K562 (cell line): ENCODE measurements around the gene PDE2A. TPM values are rescaled to one million over a fixed set of nuclear protein-coding genes. Genes with fewer than 3 reads are reported as not detected.

Experiments used
- ATAC-seq: fragments of 200-7000 bp; cut with Tn5 transposase; 3 replicates; pipeline ENCODE4 v1.9.1; 2020; ENCODE audit warnings: moderate library complexity
- BruUV-seq: library from RNA; stranded (reverse); fragments of 400-500 nt; replicated peaks from 2 replicates; lab custom pipeline; 2021; lab: Mats Ljungman, UMichigan
- CTCF ChIA-PET: fragments of 300-600 bp; formaldehyde crosslinking; extraction: SDS; loops from one replicate; lab custom pipeline; 2021; ENCODE audit warnings: low intra/inter-chr PET ratio; lab: Yijun Ruan, JAX
- POLR2A ChIA-PET: fragments of 300-600, 350-650 bp; sonication (Branson Sonifier 250); formaldehyde crosslinking; extraction: SDS; loops from one replicate; lab custom pipeline; 2021; ENCODE audit warnings: antibody characterized with exemption, inconsistent platforms; lab: Yijun Ruan, JAX
- DNase-seq, 4 experiments: peaks; one replicate each; pipeline versions ENCODE4 v3.0.0 to v3.0.0-alpha.2; 2011 to 2018; ENCODE audit warnings: low spot score in 3 of 4, mixed read lengths in 3 of 4; ENCODE audit errors: extremely low read depth in 1 of 4
- FAIRE-seq: peaks from 2 replicates; lab custom pipeline; 2011; peaks lifted over from hg19 to GRCh38; lab: Jason Lieb, UNC
- H2AFZ ChIP-seq: 2 replicates; pipeline ENCODE4 v1.6.0; 2011; ENCODE audit warnings: low read depth, low read length, control low read depth, inconsistent platforms
- H3K27ac ChIP-seq: fragments of 200-600 bp; 3 replicates; pipeline ENCODE4 v1.8.0; 2011; ENCODE audit warnings: low read depth, mild to moderate bottlenecking, control low read depth, inconsistent platforms, low read length, moderate library complexity, mixed read lengths; ENCODE audit errors: extremely low read depth
- H3K27me3 ChIP-seq, 2 experiments: fragments of 300-600 bp in 1 of 2; 2 replicates in 1 of 2; 3 replicates in 1 of 2; pipeline versions ENCODE4 v1.6.0 to v1.8.0; 2011; ENCODE audit warnings: inconsistent platforms in 2 of 2, low read length in 2 of 2, mild to moderate bottlenecking in 1 of 2, mixed read lengths in 1 of 2, moderate library complexity in 1 of 2; ENCODE audit not compliant: control insufficient read depth in 2 of 2, insufficient read depth in 2 of 2
- H3K36me3 ChIP-seq: fragments of 300-600 bp; 3 replicates; pipeline ENCODE4 v1.8.0; 2011; ENCODE audit warnings: mild to moderate bottlenecking, low read length, inconsistent platforms; ENCODE audit not compliant: control insufficient read depth, insufficient read depth
- H3K4me1 ChIP-seq, 2 experiments: fragments of 200-600 bp in 1 of 2; replicated peaks in 1 of 2; 2 replicates in 1 of 2; 3 replicates in 1 of 2; pipeline versions ENCODE4 v1.5.1 to v1.8.0; 2011; ENCODE audit warnings: inconsistent platforms in 2 of 2, low read length in 2 of 2, mild to moderate bottlenecking in 1 of 2, mixed read lengths in 1 of 2, moderate library complexity in 1 of 2; ENCODE audit not compliant: control insufficient read depth in 2 of 2, insufficient read depth in 2 of 2
- H3K4me2 ChIP-seq: 2 replicates; pipeline ENCODE4 v1.6.1; 2011; ENCODE audit warnings: low read length, control low read depth, inconsistent platforms, mixed read lengths; ENCODE audit not compliant: insufficient read depth
- H3K4me3 ChIP-seq: fragments of 200-600 bp; sonication (generic), shearing (Covaris generic); 2 replicates; pipeline ENCODE4 v1.5.1; 2016; ENCODE audit warnings: control low read depth, inconsistent platforms
- H3K79me2 ChIP-seq: fragments of 200-600 bp; 3 replicates; pipeline ENCODE4 v1.8.0; 2011; ENCODE audit warnings: low read length, inconsistent platforms; ENCODE audit not compliant: control insufficient read depth, insufficient read depth
- H3K9ac ChIP-seq, 2 experiments: 2 replicates each; pipeline versions ENCODE4 v1.6.0 to v1.6.1; 2011; ENCODE audit warnings: low read depth in 2 of 2, low read length in 2 of 2, control low read depth in 1 of 2, inconsistent platforms in 1 of 2, mild to moderate bottlenecking in 1 of 2, mixed read lengths in 1 of 2; ENCODE audit not compliant: insufficient read depth in 1 of 2
- H3K9me1 ChIP-seq: one replicate; pipeline ENCODE4 v1.6.0; 2011; ENCODE audit warnings: inconsistent platforms, mild to moderate bottlenecking, low read length, moderate library complexity; ENCODE audit not compliant: control insufficient read depth, insufficient read depth
- H3K9me3 ChIP-seq: replicated peaks from 2 replicates; pipeline ENCODE4 v1.5.1; 2011; ENCODE audit warnings: low read depth, low read length, inconsistent platforms; ENCODE audit not compliant: control insufficient read depth, insufficient read depth
- H4K20me1 ChIP-seq: replicated peaks from 2 replicates; pipeline ENCODE4 v1.6.1; 2011; ENCODE audit warnings: low read length, inconsistent platforms, mixed read lengths; ENCODE audit not compliant: control insufficient read depth, insufficient read depth
- E2F3 ChIP-seq: fragments of 250-450 bp; sonication (Bioruptor Pico); IDR thresholded peaks from 2 replicates; pipeline ENCODE4 v1.4.0; 2020; ENCODE audit warnings: mild to moderate bottlenecking
- ESRRA ChIP-seq: fragments of 450-650 bp; IDR thresholded peaks from 2 replicates; pipeline ENCODE4 v1.6.1; 2014; ENCODE audit warnings: low read depth, mild to moderate bottlenecking, moderate library complexity, borderline replicate concordance
- GTF2E2 ChIP-seq: fragments of 200-800 bp; sonication (Bioruptor generic); IDR thresholded peaks from 2 replicates; pipeline ENCODE4 v1.6.1; 2016; ENCODE audit warnings: missing genetic modification characterization, missing compliant biosample characterization
- IRF1 ChIP-seq: sonication (generic); formaldehyde crosslinking; IDR thresholded peaks from 2 replicates; pipeline ENCODE4 v1.8.0; 2022; ENCODE audit warnings: missing genetic modification reagents, mild to moderate bottlenecking, borderline replicate concordance
- KHSRP ChIP-seq: fragments of 450-650 bp; IDR thresholded peaks from 2 replicates; pipeline ENCODE4 v1.6.1; 2017
- MAFK ChIP-seq: IDR thresholded peaks from 2 replicates; pipeline ENCODE4 v1.6.1; 2011; ENCODE audit warnings: low read length, improper control_type of control experiment
- MED1 ChIP-seq: sonication (generic); formaldehyde crosslinking; IDR thresholded peaks from 2 replicates; pipeline ENCODE4 v1.8.1; 2023; ENCODE audit warnings: missing genetic modification reagents, borderline replicate concordance
- SRSF9 ChIP-seq: fragments of 200-400 bp; formaldehyde crosslinking; IDR thresholded peaks from 2 replicates; pipeline ENCODE4 v1.6.1; 2017; ENCODE audit warnings: low read depth, low read length, borderline replicate concordance
- TEAD2 ChIP-seq: fragments of 450-650 bp; IDR thresholded peaks from 2 replicates; pipeline ENCODE4 v1.6.1; 2016; ENCODE audit warnings: missing genetic modification characterization, control low read depth, missing compliant biosample characterization
- ZBTB9 ChIP-seq: fragments of 450-650 bp; formaldehyde crosslinking; IDR thresholded peaks from 2 replicates; pipeline ENCODE4 v1.4.0; 2020; ENCODE audit warnings: mild to moderate bottlenecking, moderate library complexity
- ZNF239 ChIP-seq: fragments of 250-450 bp; sonication (Bioruptor Pico); IDR thresholded peaks from 2 replicates; pipeline ENCODE4 v1.4.0; 2020; ENCODE audit warnings: mild to moderate bottlenecking
- ZNF512 ChIP-seq: IDR thresholded peaks from 2 replicates; pipeline ENCODE4 v1.6.1; 2016; ENCODE audit warnings: missing genetic modification characterization, missing compliant biosample characterization
- ZNF707 ChIP-seq: fragments of 250-450 bp; sonication (Bioruptor Pico); conservative IDR thresholded peaks from 2 replicates; pipeline ENCODE4 v1.8.0; 2022; ENCODE audit warnings: inconsistent platforms, mild to moderate bottlenecking, moderate library complexity
- ZNF740 ChIP-seq, 3 experiments: fragments of 200-800 bp in 1 of 3; sonication (Bioruptor generic) in 1 of 3; sonication (generic) in 1 of 3; formaldehyde crosslinking in 1 of 3; IDR thresholded peaks; 2 replicates each; pipeline versions ENCODE4 v1.6.1 to v1.8.0; 2016 to 2022; ENCODE audit warnings: mild to moderate bottlenecking in 2 of 3, missing compliant biosample characterization in 2 of 3, missing genetic modification characterization in 2 of 3, missing genetic modification reagents in 1 of 3
- ZNF766 ChIP-seq: fragments of 200-800 bp; sonication (Bioruptor generic); conservative IDR thresholded peaks from 2 replicates; pipeline ENCODE4 v1.6.1; 2016; ENCODE audit warnings: missing genetic modification characterization, missing compliant biosample characterization
- ZNF785 ChIP-seq: fragments of 250-450 bp; sonication (Bioruptor Pico); IDR thresholded peaks from 2 replicates; pipeline ENCODE4 v1.4.0; 2020; ENCODE audit warnings: mild to moderate bottlenecking
- WGBS: fragments of 100-300 bp; shearing (Covaris generic); methylation state at CpG from one replicate; pipeline ENCODE4 v1.1.6; 2016; ENCODE audit warnings: low coverage, mixed read lengths; ENCODE audit not compliant: insufficient coverage; ENCODE audit errors: missing lambda C conversion rate; 5-methylcytosine and 5-hydroxymethylcytosine counted together
- in situ Hi-C: fragments of 300-500 bp; cut with MboI; formaldehyde crosslinking; loops from 4 replicates; pipeline ENCODE4 v1.15.0; 2018; ENCODE audit warnings: inconsistent platforms, mixed read lengths
- intact Hi-C: fragments of 100-400 bp; cut with micrococcal nuclease; formaldehyde crosslinking; loops from 2 replicates; pipeline ENCODE4 v1.14.2; 2022
- polyA plus RNA-seq, 8 experiments: library from polyadenylated mRNA; depleted of rRNA in 4 of 8; stranded (reverse) in 5 of 8; unstranded in 3 of 8; fragments of >200 nt; fragmentation: Nextera tagmentation in 2 of 8; fragmentation: Illumina TruSeq in 1 of 8; extraction: Ambion mirVana in 2 of 8; extraction: Trizol in 1 of 8; gene quantifications; 2 replicates each; pipeline versions ENCODE4 v1.2.1 to v1.2.3, GENCODE V29; 2011 to 2014; ENCODE audit warnings: inconsistent platforms in 1 of 8, missing spikeins in 1 of 8
- total RNA-seq, 7 experiments: library from RNA; depleted of rRNA in 6 of 7; stranded (reverse); fragments of >200 nt in 6 of 7; fragmentation: Illumina TruSeq in 2 of 7; extraction: Trizol in 2 of 7; gene quantifications; 2 replicates each; pipeline versions ENCODE4 v1.2.1 to v1.2.3, GENCODE V29; 2011 to 2021; ENCODE audit warnings: low replicate concordance in 1 of 7

PDE2A gene
- total and polyA plus RNA-seq, 9 of the 15 experiments (the other 6 are each of a cell fraction or from before 2014, with no cell fraction given): 0.07 to 15.2 (median 1.6) TPM; not detected in 1

- no TSS peak for BruUV-seq
Observed at GRCh38 chr11:72600557-72600956, 73.7 kb downstream of the PDE2A start.

More at GRCh38 chr11:72600557-72600956, 73.7 kb downstream of the PDE2A start:
- WGBS: 5% methylated on average over 9 of the region's 9 CpGs
- H3K4me1 ChIP-seq: no peaks in the 10 kb centered on the region
- H3K4me2 ChIP-seq: no peak overlapping the region
- H2AFZ ChIP-seq: no peak overlapping the region
- FAIRE-seq (no peak), ATAC-seq (no peak), DNase-seq (no peak)
- H3K9me1 ChIP-seq: peaks cover 5% of the 10 kb centered on the region
- H3K9me3 ChIP-seq: no peaks in the 10 kb centered on the region
- peaks cover 19% of the 10 kb centered on the region for H4K20me1 ChIP-seq
- no peak overlapping the region for H3K4me3 ChIP-seq
- no peak overlapping the region for H3K9ac ChIP-seq
- H3K79me2 ChIP-seq: no peaks in the 10 kb centered on the region
- POLR2A ChIA-PET: interaction anchor here (0.5 kb wide), 2 partner anchors 236 to 441 kb away, joined by 3 read pairs; no protein-coding TSS in a partner anchor
- intact Hi-C loops (no loop called here), in situ Hi-C loops (no loop called here)
- H3K27me3 ChIP-seq: peaks cover 7 to 59% of the 10 kb centered on the region in 2 experiments; a peak in 4 of 5 replicates
- no peaks in the 10 kb centered on the region for H3K36me3 ChIP-seq
- no peak overlapping the region for H3K27ac ChIP-seq
- CTCF ChIA-PET: interaction anchor here (0.8 to 2.5 kb wide), 2 partner anchors 11 to 43 kb away, joined by 4 to 8 read pairs; no protein-coding TSS in a partner anchor
- no peak for TF ChIP-seq TEAD2 (tag)
- no peak for TF ChIP-seq KHSRP
- no peak for TF ChIP-seq ZNF239 (CRISPR knock-in tag)
- no peak for TF ChIP-seq ZNF707
- no peak for TF ChIP-seq ZBTB9 (CRISPR knock-in tag)
- TF ChIP-seq ZNF740 (CRISPR knock-in tag; IDR thresholded peaks at IDR 0.05): no peak
- TF ChIP-seq ZNF740 (tag; IDR thresholded peaks at IDR 0.05): no peak
- TF ChIP-seq ZNF766: no peak
- no peak for TF ChIP-seq ZNF785 (CRISPR knock-in tag)
- TF ChIP-seq SRSF9: no peak
- no peak for TF ChIP-seq MAFK
- TF ChIP-seq E2F3 (CRISPR knock-in tag): no peak
- TF ChIP-seq ESRRA: no peak
- TF ChIP-seq GTF2E2 (tag): no peak
- TF ChIP-seq MED1 (CRISPR knock-in tag): no peak
- TF ChIP-seq ZNF512 (tag): no peak
- no peak for TF ChIP-seq IRF1 (CRISPR knock-in tag)
